ENCODE measurements around the gene GREB1L.

GREB1L gene

GRCh38 chr18:21444465-21445212, 202.6 kb downstream of the GREB1L start:
- no peak overlapping the region for H3K4me3 ChIP-seq (ENCODE audit: low read depth, low read length)
- peak; percentile 63 for TF ChIP-seq CTCF (IDR thresholded peaks at IDR 0.05; ENCODE audit: low read depth, low read length)

GRCh38 chr18:21448299-21448698, 206.3 kb downstream of the GREB1L start:
- no peak for TF ChIP-seq CTCF (IDR thresholded peaks at IDR 0.05; ENCODE audit: low read depth, low read length)
- H3K4me3 ChIP-seq (ENCODE audit: low read depth, low read length) = no peak overlapping the region

- TF ChIP-seq CTCF (IDR thresholded peaks at IDR 0.05; ENCODE audit: low read depth, low read length) = no peak
- no peak overlapping the region for H3K4me3 ChIP-seq (ENCODE audit: low read depth, low read length)
Observed at GRCh38 chr18:21449367-21450290, 207.6 kb downstream of the GREB1L start.

- no peak for TF ChIP-seq CTCF (IDR thresholded peaks at IDR 0.05; ENCODE audit: low read depth, low read length)
Observed at GRCh38 chr18:21450503-21450902, 208.5 kb downstream of the GREB1L start.

GRCh38 chr18:21450913-21451312, 208.9 kb downstream of the GREB1L start:
- TF ChIP-seq CTCF (IDR thresholded peaks at IDR 0.05; ENCODE audit: low read depth, low read length) = no peak
- no peak overlapping the region for H3K4me3 ChIP-seq (ENCODE audit: low read depth, low read length)

More at GRCh38 chr18:21450503-21450902, 208.5 kb downstream of the GREB1L start:
- H3K4me3 ChIP-seq (ENCODE audit: low read depth, low read length) = no peak overlapping the region

GRCh38 chr18:21451851-21452250, 209.8 kb downstream of the GREB1L start:
- TF ChIP-seq CTCF (IDR thresholded peaks at IDR 0.05; ENCODE audit: low read depth, low read length) = no peak
- H3K4me3 ChIP-seq (ENCODE audit: low read depth, low read length) = no peak overlapping the region
